HG03442 (cell line): ENCODE results near the gene HBG1.

Source experiments
- ATAC-seq: cut with Tn5 transposase; IDR thresholded peaks from one replicate; pipeline ENCODE4 v1.9.1; 2021; ENCODE audit warnings: mild to moderate bottlenecking, moderate library complexity; ENCODE audit not compliant: unreplicated experiment

The HBG1 gene

GRCh38 chr11:5247472-5248192 lies 2.0 kb downstream of the HBG1 start:
- no peak for ATAC-seq

- ATAC-seq = no peak
Observed at GRCh38 chr11:5246772-5247471, 2.7 kb downstream of the HBG1 start.

DNA sequence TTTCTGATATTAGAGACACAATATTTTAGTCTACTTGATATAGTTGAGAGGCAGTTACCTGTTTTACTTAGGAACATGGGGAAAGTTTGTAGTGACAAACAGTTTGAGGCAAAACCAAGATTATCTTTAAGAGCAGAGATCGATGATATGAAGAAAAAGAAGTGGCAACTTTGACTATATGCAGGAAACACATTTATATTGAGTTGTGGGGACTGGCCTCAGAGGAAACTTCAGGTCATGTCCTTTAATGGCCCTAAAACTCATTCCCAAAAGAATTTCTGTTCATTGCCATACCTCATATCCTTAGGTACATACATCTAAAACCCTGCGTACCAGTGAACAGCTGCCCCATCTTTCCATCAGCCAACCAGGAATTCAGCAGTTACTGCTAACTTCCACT lies 4.5 kb downstream of the HBG1 start:
- ATAC-seq = no peak

DNA sequence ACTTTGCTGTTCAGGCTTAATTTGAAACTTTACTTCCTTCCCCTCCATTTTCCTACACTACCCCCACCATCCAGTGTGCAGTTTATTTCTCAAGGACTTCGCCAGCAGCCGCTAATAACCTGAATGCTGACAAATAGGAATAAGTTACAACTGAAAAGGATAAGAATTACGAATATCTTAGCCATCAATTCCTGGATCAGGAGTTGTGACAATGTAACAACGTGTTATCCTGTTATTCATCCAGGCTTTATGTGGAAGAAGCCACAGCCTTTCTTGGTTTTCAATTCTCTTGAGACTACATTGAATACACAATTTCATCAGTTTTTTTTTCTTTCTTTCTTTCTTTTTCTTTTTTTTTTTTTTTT lies 5.9 kb downstream of the HBG1 start:
- ATAC-seq = no peak

DNA sequence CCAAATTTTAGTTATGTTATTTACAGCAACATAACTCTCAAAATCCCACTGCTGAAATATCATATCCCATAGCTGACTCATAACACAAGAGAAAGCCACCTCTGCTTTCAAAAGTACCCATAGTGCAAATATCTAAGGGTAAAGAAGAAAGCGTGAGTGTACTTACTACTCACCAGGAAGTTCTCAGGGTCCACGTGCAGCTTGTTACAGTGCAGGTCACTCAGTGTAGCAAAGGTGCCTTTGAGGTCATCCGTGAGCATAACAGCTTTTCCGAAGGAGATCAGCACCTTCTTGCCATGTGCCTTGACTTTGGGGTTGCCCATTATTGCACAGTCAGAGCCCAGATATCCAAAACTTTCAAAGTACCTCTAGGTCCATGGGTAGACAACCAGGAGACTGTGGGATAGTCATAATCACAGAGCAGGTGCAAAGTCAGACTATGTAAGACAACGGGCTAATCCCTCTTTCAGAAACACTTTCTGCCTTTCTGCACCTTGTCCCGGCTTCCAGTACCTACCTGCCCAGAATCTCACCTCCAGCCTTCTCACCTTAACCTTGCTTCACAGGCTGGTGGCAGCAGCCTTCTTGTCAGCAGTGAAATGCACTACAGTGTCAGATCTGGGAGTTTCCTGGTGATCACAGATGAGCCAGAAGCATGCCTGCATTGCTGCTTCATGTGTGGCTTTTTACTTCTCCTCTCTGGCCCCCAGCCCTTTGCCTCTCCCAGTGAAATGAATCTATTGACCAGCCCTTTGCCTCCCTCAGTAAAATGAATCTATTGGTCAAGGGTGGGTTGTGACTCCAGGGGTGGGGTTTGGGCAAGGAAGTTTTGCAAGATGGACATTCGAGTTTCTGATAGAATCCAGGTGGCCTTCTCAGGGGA lies 6.5 kb downstream of the HBG1 start:
- ATAC-seq = peak; percentile 67

DNA sequence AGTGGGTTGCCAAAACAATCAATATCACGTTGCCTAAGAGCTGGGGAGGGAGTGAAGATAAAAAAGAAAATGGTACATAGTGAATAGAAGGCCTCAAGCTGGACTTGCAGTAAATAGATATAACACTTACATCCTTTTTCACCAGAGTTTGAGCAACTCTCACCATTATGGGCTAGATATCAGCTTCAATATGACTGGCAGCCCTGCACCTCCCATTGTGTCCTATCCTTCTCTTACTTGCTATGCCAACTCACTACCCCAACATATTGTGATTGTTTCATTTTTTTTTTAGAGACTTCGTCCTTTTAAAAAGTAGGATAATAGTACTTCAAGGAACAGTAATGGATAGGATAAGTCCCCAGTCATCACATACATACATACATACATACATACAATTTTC lies 7.4 kb downstream of the HBG1 start:
- ATAC-seq = no peak

DNA sequence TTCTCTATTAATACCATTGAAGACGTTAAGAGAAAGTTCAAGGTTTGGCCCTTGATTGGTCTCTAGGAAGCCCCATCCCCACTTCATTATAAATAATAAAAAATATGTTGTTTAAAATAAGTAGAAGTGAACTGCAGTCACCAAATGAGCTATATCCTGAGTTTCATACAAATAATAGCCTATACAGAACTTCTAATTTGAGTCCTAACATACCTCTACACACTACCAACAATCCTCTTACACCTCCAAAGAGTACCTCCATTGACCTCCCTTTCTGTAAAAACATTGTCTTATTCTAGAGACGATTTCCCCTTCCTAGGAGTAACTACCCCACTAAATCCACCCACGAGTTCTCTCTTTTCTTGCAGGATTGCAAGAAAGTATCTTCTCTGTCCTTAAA lies 8.2 kb downstream of the HBG1 start:
- ATAC-seq = no peak

GRCh38 chr11:5240458-5240857 lies 9.2 kb downstream of the HBG1 start:
- no peak for ATAC-seq

DNA sequence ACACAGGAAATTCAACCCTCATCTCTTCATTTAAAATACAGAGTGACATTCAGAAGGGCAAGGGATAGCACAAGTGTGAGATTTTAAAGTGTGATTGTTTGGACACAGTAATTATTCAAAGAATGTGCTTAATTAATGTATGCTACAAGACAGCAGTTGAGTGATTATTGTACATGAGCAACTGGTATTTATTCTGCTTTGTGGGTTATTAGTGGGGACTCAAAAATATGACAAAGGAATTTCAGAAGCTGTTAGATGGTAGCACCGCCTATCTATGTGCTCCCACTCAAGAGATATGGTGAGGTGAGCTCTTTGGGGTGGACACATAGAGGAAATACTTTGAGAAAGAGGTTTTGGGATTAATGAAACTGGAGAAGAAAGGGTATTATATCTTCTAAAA lies 9.6 kb downstream of the HBG1 start:
- ATAC-seq = no peak

DNA sequence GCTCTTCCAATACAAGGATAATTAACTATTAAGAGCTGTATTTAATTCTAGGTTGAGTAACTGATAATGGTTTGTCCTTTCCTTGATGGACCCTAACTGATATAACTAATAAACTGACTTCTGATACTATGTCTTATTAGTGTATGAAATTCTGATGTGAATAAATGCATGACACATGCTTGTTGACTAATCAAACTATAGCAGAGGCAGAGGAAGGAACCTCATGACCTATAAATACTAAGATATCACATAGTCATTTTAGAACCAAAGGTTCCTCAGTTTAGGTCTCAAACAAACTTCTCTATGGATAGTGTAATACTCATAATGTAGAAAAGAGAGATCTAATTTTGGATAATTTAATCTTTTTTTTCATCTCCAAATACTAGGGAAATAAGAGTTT lies 10.6 kb downstream of the HBG1 start:
- ATAC-seq = no peak

- no peak for ATAC-seq
Observed at GRCh38 chr11:5238486-5238885, 11.2 kb downstream of the HBG1 start.

DNA sequence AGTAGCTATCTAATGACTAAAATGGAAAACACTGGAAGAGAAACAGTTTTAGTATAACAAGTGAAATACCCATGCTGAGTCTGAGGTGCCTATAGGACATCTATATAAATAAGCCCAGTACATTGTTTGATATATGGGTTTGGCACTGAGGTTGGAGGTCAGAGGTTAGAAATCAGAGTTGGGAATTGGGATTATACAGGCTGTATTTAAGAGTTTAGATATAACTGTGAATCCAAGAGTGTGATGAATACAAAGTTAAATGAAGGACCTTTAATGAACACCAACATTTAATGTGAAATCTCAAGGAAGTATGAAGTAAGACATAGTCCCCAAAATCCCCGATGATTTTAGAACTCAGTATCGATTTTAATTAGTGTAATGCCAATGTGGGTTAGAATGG lies 12.2 kb downstream of the HBG1 start:
- no peak for ATAC-seq

GRCh38 chr11:5235364-5236095 lies 14.1 kb downstream of the HBG1 start:
- ATAC-seq = no peak

GRCh38 chr11:5234381-5234834 lies 15.2 kb downstream of the HBG1 start, which contains the start of gene HBD:
TSS of gene HBD (minus strand) at chr11:5234483. CDS start at chr11:5234433, 50 bp downstream.
- ATAC-seq = peak; percentile 79

GRCh38 chr11:5233307-5233706 lies 16.4 kb downstream of the HBG1 start:
- ATAC-seq = no peak

DNA sequence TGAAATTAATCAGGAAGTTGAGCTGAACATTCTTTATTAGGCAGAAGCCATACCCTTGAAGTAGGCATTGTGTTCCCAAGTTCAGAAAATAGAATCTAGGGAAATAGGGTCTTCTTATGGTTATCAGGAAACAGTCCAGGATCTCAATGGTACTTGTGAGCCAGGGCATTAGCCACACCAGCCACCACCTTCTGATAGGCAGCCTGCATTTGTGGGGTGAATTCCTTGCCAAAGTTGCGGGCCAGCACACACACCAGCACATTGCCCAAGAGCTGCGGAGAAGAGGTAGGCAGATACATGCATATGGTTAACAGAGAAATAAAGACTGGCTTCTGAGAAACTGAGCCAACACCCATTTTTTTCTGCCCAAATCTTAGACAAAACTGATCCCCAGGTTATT lies 16.8 kb downstream of the HBG1 start:
- ATAC-seq = no peak

GRCh38 chr11:5232176-5232575 lies 17.5 kb downstream of the HBG1 start:
- ATAC-seq = no peak

DNA sequence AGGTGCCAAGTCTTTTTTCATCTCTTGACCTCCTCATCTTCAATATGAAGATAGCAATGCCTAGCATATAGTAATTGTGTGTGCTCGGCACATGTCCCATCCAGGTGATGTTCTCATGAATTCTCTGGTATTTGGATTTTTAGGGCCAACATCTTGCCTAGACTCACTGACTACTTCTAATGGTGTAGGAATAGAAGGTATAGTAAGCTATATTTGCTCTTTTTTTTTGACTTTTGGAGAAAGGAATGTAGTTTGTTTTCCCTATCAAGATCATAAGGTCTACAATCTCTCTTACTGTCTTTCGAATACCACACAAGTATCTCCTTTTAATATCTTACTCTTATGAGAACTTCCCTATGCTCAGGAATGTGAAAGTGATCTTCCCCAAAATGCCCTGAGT lies 18.5 kb downstream of the HBG1 start:
- ATAC-seq = no peak

DNA sequence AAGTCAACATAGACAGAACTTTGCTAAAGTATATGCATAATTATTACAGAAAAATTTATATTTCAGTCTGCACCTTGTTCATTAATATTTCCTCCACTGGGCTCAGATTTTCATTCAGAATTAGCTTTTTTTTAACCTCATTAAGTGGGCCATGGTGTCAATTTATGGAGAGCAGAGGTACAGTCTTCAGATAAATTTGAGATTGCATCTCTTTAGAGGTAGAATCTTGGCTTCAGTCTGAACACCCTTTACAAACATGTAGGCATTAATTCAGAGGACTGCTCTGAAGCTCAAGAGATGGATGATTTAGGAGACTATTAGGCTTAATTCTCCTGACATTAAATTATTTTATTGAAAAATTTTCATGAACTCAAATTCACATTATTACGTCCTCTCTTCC lies 19.4 kb downstream of the HBG1 start:
- ATAC-seq = no peak

GRCh38 chr11:5229796-5230195 lies 19.9 kb downstream of the HBG1 start:
- no peak for ATAC-seq

DNA sequence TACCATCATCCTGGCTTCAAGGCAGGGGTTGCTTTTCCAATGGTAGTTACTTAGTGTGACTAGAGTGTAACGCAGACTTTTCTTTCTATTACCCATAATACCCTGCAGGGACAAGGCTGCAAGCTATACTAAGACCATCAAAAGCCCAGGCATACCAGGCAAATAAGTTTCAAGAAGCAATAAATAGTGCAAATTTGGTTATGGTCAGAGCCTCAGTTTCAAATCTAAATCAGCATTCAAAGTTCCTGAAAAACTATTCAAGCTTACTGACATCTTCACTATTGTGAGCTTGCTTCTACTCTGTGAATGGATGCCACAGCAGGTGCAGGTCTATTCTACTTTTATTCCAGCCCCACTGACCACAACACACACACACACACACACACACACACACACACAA lies 20.3 kb downstream of the HBG1 start:
- ATAC-seq = no peak
